ENCODE results near the gene TBC1D5.
A peak's percentile ranks its signal among the peaks of the same experiment; 100 is the strongest.
"Not testable (repeated sequence)": the region's sequence is repeated elsewhere in the genome, so short reads cannot be mapped to it uniquely, and the experiment has no call there.

The TBC1D5 gene

DNA sequence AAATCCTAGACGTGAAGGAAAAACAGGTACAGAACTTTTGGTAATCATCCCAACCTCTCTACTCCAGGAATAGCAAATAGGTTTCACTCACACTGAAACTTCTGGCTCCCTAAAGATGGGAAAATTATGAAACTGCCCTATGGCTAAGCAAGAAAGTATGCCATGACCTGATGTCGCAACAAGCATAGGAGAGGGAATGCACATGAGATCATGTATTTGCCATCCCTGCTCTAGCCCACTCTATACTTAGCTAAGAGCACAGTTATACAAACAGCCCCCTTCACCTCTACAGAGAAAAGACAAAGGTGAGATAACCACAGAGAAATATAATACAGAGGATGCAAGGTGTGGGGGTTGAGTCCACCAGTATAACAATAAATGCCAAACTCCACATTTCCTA, 102.7 kb downstream of the TBC1D5 start:
- DNase-seq, result peak; percentile 67 to 93

DNA sequence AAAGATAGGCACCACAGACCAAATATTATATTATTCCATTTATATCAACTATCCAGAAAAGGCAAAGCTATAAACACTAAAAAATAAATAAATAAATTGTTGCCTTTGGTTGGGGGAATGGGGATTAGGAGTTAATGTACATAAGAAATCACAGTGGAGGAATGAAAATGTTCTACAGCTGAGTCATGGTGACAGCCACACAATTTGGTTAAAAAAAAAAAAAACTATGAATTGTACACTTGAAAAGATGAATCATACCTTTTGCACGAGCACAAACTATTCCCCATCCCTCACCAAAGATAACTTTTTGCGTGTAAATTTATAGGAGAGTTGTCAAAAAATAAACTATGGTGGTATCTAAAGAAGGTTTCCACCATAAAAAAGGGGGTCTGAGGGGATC, 103.2 kb downstream of the TBC1D5 start:
- DNase-seq, result peak; percentile 14 to 80

DNA sequence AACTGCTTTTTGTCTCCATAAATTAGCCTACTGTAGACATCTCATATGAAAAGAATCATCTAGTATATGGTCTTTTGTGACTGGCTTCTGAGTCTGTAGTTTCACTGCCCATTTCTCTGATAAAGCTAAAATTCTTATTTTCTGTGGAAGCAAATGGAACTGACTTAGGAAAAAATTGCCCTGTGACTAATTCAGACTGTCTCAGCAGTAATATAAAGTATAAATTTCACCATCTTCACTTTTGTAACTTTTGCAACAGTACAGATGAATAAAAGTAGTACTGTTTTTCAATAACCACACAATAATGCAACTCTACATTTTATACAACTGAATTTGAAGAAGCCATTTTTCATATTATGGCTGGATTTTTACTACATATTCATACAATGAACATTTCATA, 104.1 kb downstream of the TBC1D5 start:
- DNase-seq, result no peak

DNA sequence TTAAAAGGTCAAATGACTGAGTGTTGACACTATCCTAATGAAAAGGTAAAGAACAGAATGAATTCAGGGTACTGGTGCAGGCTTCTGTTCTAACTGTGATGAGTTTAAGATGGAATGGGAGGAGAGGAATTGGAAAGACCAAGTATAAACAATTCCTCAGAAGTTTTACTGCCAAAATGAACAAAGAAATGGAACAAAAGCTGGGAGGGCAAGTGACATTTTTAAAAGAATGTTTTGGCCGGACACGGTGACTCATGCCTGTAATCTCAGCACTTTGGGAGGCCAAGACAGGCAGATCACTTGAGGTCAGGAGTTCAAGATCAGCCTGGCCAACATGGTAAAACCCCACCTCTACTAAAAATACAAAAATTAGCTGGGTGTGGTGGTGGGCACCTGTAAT, 106.8 kb downstream of the TBC1D5 start:
- peak in 1 of 2 experiments; percentile 21 for DNase-seq

DNA sequence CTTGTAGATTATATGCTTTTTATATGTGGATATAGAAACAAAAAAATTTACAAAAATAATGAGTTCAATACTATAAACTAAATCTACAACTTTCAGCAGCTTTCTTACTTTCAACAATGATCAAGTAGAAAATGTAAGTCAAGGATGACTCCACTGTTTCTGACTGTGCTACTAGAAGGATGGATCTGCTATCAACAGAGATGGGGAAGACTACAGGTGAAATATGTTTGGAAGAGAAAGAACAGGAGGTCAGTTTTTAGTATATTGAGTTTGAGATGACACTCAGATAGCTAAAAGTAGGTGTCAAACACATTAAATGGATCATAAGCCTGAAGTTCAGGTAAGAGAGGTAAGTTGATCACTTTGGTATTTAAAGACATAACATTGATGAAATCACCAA, 107.5 kb downstream of the TBC1D5 start:
- peak in 1 of 2 experiments; percentile 12 for DNase-seq

DNA sequence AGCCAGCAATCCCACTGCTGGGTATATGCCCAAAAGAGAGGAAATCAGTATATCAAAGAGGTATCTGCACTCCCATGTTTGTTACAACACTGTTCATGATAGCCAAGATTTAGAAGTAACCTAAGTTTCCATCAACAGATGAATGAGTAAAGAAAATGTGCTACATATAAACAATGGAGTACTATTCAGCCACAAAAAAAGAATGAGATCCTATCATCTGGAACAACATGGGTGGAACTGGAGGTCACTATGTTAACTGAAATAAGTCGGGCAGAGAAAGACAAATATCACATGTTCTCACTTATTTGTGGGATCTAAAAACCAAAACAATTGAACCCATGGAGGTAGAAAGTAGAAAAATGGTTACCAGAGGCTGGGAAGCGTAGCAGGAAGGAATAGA, 108.2 kb downstream of the TBC1D5 start:
- no peak for DNase-seq

DNA sequence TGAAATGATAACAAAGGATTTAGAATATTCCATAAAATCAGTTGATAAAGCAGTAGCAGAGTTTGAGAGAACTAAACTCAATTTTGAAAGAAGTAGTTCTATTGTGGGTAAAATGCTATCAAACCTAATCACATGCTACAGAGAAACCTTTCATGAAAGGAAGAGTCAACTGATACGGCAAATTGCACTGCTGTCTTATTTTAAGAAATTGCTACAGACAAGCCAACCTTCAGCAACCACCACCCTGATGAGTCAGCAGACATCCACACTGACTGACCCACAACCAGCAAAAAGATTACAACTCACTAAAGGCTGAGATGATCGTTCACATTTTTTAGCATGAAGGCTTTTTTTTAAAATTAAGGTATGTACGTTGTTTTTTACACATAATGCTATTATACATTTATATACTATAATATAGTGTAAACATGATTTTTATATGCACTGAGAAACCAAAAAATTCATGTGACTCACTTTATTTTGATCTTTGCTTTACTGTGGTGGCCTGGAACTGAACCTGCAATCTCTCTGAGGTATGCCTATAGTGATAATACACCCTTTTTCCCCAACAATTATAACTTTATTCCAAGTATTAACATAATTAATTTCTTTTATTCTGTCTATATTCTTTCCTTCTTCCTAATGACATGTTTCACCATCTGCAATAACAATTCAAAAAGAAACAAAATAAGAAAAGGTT, 109.9 kb downstream of the TBC1D5 start:
- DNase-seq, result peak in 1 of 2 experiments; percentile 46

DNA sequence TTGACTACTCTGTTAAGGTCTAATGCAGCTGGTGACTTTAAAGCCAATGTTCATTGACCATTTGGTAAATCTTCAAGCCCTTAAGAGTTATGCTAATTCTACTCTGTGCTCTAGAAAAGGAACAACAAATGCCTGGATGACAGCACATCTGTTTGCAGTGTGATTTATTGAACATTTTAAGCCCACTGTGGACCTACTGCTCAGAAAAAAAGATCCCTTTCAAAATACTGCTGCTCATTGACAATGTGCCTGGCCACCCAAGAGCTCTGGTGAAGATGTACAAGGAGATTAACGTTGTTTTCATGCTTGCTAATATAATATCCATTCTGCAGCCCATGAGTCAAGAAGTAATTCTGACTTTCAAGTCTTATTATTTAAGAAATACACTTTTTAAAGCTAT, 110.8 kb downstream of the TBC1D5 start:
- no peak for DNase-seq

DNA sequence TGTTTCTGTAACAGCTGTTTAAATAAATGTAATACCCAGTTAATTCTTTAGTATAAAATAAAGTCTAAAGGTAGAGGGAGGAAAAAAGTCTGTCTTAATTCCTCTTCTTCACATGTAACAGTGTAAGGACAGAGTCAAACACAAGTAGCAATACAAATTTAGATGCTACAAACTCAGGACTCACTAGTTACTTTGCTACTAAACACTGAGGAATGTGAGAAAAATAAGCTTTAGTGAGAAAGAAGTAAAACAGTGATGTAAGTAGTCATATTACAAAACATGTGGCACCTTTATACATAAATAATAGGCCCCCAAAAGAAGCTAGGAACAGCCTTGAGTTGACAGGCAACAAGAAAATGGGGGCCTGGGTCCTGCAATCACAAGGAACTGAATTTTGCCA, 113.0 kb downstream of the TBC1D5 start:
- no peak for DNase-seq

DNA sequence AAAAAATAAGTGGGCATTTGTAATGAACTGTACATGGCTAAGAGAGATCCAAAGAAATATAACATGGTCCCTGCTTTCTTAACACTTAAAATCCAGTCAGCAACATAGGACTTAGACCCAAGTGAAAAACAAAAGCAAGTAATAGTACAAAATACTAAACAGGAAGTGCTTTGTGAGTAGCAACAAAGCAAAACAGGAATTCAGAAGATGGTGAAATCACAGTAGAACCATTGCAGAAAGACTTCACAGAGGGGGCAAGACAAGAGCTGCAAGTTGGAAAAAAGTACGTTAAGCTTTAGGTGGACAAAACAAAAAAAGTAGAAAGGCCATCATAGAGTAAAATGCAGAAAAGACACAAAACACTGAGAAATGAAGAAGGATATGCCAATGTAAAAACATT, 116.0 kb downstream of the TBC1D5 start:
- DNase-seq, result peak in 1 of 2 experiments; percentile 11

DNA sequence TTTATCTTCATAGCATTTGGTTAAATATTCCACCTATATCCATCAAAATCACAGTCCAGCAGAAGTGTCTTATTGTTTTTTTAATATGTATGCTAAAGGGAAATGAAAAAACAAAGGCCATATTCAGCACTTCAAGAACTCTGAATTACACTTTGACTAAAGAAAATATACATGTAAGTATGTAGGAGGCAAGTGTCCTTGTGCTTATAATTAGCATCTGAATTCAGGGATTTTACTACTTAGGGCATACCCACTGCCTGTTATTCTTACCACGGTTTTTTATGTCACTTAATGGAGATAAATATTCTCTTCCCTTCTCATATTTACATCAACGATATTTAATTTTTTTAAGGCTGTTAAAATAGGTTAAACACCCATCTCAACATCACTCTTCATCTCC, 117.3 kb downstream of the TBC1D5 start:
- no peak for DNase-seq

DNA sequence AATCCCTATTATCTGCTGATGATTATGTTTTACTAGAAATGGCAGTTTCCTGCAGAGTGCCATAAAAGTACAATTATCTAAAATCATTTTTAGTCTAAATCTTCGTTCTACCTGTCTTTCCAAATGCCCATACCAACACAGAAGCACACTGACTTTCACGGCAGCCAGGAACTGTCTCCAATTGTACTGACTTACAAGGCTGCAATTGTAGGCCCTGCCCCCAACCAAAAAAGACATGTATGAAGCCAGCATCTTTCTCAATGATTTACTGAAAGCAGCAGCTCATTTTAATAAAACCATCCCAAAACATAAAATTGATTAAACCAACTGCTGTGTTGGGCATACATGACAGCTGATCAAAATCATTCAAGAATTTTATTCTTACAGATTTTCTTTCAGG, 119.0 kb downstream of the TBC1D5 start:
- no peak for DNase-seq

DNA sequence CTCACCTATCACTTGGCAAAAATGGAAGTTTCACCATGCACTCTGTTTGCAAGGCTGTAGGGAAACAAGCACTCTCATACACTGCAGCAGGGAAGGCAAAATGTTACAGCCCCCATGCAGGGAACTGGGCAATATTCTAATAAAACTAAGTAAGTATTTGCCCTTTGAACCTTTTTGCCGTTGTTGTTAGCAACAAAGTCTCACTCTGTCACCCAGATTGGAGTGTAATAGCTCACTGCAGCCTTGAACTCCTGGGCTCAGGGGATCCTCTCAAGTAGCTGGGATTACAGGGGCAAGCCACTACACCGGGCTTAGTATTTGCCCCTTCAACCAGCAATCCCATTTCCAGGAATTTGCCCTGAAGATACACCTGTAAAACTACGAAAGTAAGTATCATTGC, 122.5 kb downstream of the TBC1D5 start:
- no peak for DNase-seq

DNA sequence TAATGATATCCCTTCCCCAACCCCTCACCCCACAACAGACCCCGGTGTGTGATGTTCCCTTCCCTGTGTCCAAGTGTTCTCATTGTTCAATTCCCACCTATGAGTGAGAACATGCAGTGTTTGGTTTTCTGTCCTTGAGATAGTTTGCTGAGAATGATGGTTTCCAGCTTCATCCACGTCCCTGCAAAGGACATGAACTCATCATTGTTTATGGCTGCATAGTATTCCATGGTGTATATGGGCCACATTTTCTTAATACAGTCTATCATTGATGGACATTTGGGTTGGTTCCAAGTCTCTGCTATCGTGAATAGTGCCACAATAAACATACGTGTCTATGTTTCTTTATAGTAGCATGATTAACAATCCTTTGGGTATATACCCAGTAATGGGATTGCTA, 129.4 kb downstream of the TBC1D5 start:
- DNase-seq, result not testable (repeated sequence)

DNA sequence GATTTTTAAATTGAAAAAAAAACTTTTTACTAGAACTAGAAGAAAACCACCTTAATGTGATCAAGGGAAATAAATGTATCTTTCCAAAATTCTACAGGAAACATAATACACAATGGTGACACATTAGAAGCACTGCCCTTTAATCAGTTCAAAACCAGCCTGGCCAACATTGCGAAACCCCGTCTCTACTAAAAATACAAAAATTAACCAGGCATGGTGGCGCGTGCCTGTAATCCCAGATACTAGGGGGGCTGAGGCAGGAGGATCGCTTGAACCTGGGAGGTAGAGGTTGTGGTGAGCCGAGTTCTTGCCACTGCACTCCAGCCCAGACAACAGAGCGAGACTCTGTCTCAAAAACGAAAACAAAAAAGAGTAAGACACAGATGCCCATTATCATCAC, 134.5 kb downstream of the TBC1D5 start:
- DNase-seq, result no peak

DNA sequence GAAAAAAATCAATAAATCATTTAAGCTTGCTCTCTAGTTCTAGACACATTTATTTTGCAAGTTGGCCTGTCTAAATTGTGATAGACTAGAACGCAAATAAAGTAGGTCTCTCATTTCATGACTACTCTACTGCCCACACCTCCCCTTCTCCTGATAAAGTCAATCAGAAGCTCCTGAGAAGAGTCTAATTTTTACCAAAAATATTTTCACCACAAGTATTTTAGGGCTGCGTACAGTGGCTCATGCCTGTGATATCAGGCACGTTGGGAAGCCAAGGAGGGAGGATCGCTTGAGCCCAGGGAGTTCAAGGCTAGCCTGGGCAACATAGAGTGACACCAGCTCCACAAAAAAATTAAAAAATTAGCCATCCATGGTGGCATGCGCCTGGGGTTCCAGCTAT, 136.5 kb downstream of the TBC1D5 start:
- DNase-seq, result no peak

DNA sequence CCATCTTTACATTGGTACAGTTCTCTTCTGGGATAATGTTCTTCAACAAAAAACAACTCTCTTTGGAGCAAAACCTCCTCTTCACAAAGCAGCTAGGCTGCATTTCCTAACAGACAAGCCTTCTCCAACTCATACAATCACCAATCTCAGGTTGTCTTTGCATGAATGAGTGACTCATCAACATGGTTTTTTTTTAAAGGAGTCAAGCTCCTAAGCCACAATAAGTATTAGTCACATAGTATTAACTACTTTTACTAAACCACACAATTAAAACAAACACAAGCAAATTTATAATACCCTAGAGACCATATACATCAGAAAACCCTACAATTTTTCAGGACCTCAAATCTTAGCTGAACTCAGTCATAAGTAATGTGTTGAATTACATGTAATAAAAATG, 137.4 kb downstream of the TBC1D5 start:
- peak in 1 of 2 experiments; percentile 56 for DNase-seq

DNA sequence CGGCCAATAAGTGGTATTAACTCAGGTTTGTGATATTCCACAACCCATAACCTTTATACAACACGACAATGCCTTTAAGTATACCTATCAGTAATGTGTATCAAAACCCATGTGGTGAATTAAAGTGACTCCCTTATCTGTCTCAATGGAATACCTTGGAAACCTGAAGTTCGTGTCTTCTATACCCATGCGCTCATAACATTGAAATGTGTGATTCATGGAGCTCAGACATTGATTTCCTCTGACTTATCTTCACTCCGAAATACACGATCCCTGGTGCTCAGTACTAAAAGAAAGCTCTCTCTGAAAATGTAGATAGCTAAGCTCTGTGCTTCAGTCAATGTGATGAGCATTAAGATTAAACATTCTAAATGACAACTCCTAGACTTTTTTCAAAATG, 140.3 kb downstream of the TBC1D5 start:
- no peak for DNase-seq

DNA sequence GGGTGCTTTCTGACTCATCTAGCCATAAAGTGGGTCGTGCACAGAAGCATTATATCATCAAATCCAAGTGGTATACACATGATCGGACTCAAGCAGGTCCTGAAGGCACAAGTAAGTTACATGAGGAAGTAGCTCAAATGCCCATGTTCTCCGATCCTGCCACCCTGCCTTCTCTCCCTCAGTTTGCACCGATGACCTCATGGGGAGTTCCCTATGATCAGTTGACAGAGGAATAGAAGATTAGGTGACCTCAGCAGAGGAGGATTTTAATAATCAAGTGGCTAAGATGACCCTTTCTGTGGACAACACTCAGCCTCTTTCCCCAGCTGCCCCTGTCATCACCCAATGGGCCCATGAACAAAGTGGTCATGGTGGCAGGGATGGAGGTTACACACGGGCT, 149.5 kb downstream of the TBC1D5 start:
- DNase-seq, result no peak

DNA sequence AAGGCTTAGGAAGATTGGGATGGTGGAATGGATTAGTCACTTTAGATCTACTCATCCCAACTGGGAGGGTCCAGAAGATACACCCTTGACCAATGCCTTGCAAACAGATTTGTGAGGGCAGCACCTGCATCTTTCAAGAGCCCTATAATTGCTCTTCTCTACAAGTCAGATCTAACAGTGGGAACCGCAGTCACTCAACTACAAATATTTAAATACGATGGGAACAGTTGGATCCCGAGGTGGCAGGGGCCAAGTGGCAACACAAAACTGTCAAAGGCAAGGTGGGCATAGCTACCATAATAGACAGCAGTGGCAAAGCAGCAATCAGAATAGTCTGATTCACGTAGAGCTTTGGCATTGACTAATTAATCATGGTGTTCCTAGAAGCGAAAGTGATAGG, 152.0 kb downstream of the TBC1D5 start:
- no peak for DNase-seq

DNA sequence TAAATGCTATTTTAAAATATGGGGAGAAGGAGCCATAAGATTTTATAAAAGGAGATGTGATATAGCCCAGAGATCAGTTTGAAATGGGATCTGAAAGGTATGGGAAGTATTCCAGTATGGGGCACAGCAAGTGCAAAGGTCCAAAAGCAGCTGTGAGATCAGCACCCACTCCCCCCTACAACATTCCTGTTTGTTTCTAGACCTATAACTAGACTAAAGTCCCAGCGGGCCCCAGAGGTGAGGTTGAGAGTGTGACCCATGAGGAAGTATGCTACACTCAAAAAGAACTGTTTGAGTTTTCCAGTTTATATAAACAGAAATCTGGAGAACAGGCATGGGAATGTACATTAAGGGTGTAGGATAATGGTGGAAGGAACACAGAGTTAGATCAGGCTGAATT, 152.5 kb downstream of the TBC1D5 start:
- DNase-seq, result no peak

DNA sequence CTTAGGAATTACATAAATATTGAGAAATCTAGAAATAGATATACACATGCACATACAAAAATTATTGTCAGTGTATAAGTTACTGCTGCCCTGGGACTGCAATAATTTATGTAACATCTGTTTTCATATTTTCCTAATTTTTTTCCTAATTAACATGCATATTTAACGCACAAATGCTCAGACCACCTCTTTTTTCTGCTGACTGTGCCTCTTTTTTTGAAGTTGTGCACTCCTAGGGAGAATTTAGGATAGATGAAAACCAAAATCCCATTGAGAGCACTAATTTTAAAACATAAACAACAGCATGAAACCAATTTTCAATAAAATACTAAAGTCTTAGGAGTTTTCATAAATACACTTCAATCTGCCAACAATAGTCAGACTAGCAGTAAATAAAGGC, 154.0 kb downstream of the TBC1D5 start:
- no peak for DNase-seq

DNA sequence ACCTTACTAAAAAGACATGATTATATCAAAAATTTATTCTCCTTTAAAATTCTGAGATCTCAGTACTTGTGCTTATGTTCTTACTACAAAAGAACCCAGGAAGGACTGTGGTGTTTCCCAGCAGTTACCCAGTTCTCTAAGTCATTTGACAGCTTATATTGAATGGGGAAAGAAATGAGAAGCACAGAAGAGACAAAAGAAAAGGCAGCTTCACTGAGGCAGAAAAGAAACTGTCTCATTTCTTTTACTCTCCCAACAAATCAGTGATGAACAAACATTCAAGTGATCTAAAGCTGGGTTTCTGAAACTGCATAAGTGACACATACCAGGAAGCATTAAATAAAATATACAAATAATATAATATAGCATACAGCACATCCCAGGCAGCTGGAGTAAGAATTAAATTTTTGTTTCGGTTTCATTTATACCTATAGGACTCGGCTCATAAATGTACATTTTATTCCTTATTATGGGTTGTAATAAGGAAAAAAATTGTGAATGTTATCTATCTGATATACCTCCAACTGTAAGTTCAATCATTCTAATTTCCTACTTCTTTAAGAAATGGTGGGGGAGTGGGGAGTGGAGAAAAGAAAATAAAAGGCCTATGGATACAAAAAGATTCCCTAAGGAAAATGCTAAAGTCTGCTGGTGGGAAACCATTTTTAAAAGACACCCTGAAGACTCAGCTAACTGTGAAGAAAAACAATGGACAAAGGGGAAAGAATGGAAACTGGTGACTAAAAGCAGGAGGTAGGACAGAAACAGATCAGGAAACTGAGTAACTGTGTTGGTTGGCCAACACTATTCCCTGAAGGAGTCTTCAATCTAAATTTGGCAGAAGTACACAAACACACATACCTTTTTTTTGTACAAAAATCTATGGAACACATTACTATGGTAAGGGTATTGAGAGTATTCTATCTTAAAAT, 156.8 kb downstream of the TBC1D5 start:
- no peak for DNase-seq

DNA sequence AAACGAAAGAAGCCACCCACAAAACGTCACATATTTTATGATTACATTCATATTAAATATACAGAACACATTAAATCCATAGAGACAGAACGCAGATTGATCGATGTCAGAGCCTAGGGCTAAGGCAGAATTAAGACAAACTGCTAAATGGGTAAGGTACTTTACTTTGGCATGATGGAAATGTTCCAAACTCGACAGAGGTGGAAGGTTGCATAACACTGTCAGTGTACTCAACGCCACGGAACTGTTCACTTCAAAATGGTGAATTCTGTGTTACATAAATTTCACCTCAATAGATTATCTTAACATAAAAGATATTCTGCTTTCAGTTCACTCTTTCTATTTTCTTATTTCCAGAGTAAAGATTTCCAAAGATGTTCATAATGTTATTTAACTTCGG, 158.4 kb downstream of the TBC1D5 start:
- no peak for DNase-seq

Data from SW 1271 (cell line).